GM18526 (cell line): ENCODE results near the gene TANC1.

ENCODE experiments used
- POLR2A ChIP-seq: IDR thresholded peaks from 3 replicates; pipeline ENCODE4 v1.6.1; 2011; ENCODE audit not compliant: insufficient read length; ENCODE audit errors: extremely low read depth

The TANC1 gene

DNA sequence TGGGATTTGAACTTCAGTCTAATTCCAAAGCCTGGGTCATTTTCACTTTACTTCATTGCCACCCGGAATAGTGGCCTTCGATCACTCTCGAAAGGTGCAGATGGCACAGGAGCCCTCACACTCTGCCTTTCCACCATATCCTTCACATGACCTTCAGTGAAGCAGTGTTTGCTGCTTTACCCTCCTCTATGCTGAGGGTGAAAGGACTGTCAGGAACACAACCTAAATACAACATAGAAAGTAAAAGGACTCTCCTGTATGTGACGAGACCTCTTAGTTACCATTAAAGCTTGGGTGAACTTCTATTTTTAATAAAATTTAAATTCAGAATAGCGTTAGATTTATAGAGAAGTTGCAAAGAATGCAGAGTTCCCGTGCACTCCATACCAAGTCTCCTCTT is 148.5 kb downstream of the TANC1 start:
- no peak for TF ChIP-seq POLR2A

- TF ChIP-seq POLR2A, result no peak
Measured at GRCh38 chr2:159117658-159118057, 149.2 kb downstream of the TANC1 start.

DNA sequence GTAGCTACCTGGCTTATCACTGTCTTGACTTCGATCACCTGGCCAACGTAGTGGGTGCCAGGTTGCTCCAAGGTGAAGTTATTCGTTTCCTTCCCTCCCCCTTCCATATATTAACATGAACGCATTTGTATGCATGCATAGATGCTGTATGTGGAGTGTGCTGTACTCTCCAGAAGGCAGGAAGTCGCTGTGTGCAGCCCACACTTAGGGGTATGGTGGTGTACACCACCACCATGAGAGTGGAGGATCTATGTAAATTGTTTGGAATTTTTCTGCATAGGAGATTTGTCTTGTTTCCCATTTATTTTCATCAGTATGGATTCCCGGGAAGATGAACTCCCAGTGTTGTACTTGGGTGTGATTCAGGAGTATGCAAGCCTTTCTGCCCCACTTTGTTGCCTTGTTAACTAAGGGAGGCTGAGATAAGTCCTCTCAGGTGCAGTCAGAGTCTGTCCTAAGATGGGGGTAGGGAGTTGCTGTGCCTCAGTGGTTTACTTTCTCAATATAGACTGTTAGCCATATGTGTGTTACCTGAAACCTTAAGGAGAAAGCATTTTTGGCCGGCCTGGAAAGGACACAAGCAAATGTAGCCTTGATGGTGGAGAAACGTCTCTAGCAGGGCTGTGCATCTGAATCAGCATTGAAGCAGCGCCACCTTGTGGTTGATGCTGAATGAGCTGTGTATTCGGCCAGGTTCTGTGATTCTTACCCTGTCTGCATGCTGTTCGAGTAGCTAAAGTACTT is 149.8 kb downstream of the TANC1 start:
- no peak for TF ChIP-seq POLR2A

- no peak for TF ChIP-seq POLR2A
Measured at GRCh38 chr2:159118859-159119500, 150.5 kb downstream of the TANC1 start.

GRCh38 chr2:159119652-159120257 is 151.3 kb downstream of the TANC1 start:
- no peak for TF ChIP-seq POLR2A

DNA sequence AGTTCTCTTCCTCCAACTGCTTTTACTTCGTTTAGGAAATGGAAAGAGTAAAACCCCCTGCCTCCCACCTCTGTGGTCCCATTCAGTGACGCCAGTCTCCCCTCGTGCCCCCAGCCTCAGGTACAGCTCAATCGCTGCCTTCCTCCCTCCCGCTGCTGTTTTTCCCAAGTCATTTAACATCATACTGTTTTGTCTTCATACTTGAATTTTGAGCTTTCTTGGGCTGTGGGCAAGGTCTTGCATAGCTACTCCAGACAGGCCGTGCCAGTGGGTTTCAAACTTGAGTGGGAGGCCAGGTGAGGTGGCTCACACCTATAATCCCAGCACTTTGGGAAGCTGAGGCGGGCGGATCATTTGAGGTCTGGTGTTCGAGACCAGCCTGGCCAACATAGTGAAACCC is 155.3 kb downstream of the TANC1 start:
- no peak for TF ChIP-seq POLR2A

DNA sequence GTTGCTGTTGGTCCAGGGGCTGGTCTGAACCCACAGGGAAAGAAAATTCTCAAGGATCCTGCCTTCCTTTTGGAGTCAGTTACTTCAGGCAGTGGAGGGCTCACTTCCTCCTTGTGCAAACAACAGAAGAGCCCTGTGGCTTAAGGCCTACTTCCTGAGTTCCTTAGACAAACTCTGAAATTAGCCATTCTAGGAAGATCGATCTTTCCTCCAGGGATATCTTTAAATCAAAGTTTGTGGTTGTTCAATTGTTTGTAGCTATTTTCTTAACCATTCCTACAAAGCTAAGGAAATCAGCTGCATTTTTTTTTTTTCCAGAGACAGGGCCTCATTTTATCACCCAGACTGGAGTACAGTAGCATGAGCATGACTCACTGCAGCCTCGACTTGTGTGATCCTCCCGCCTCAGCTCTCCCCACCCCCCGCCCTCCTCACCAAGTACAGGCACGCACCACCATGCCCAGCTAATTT is 156.0 kb downstream of the TANC1 start:
- no peak for TF ChIP-seq POLR2A

- TF ChIP-seq POLR2A, result no peak
Measured at GRCh38 chr2:159124931-159125467, 156.6 kb downstream of the TANC1 start.

GRCh38 chr2:159125858-159126257 is 157.4 kb downstream of the TANC1 start:
- TF ChIP-seq POLR2A, result no peak

- no peak for TF ChIP-seq POLR2A
Measured at GRCh38 chr2:159126432-159127022, 158.1 kb downstream of the TANC1 start.

DNA sequence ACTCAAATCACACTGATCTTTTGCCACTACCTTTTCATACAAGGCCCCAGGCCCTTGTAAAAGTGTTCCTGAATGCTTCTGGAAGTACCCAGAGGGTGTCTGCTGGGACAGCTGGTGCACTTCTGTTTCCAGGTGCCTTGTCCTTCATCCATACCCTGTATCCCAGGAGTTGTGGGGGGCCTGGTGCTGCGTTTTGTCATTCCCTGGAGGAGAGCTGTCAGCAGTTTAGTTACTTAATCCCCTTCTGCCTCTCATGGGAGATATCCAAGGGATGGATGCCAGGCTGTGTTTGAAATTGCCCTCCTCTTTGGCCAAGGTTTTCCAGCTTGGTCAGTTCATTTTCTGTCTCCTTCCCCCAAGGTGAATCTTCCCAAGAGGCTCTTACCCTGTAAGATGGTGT is 159.8 kb downstream of the TANC1 start:
- TF ChIP-seq POLR2A, result no peak

GRCh38 chr2:159129269-159129668 is 160.8 kb downstream of the TANC1 start:
- TF ChIP-seq POLR2A, result no peak

DNA sequence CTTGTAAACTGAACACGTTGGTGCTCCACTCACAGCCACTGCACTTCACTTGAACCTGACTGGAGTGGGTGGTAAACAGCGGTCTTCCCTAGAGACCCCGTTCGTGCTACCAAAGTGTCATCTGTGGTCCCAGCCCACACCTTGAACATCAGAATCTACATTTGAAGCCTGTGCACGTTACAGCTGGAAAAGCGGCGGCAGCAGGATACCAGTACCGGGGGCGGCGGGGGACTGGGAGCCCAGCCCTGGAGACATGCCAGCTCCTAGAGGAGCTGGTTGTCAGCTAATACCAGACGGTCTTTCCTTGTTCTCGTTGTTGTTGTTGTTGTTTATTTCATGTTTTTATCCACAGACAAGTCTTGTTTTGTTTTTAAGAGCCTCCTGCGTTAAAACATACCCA is 161.4 kb downstream of the TANC1 start:
- no peak for TF ChIP-seq POLR2A

GRCh38 chr2:159130302-159130701 is 161.9 kb downstream of the TANC1 start:
- TF ChIP-seq POLR2A, result no peak

GRCh38 chr2:159131267-159131913 is 162.9 kb downstream of the TANC1 start:
- TF ChIP-seq POLR2A, result no peak
